Activated T-cell treated with anti-CD3 and anti-CD28 coated beads, Interleukin-2, amount 50 U/mL, for 4 hours (primary cell): ENCODE measurements around the gene SCAP. TPM values are rescaled to one million over a fixed set of nuclear protein-coding genes. Genes with fewer than 3 reads are reported as not detected.
"Not testable (repeated sequence)": the region's sequence is repeated elsewhere in the genome, so short reads cannot be mapped to it uniquely, and the experiment has no call there.

Source experiments
- ATAC-seq, 2 donors: fragments of 200-7000 bp; cut with Tn5 transposase; one replicate each; pipeline ENCODE4 v1.10.0; 2021
- DNase-seq: peaks from one replicate; pipeline ENCODE4 v3.0.0-alpha.2; 2020
- H3K27me3 Mint-ChIP-seq: one replicate; pipeline ENCODE4 v1.8.0; 2021; ENCODE audit warnings: low read depth, mixed read lengths
- H3K36me3 Mint-ChIP-seq: one replicate; pipeline ENCODE4 v1.8.0; 2022; ENCODE audit warnings: mixed read lengths; ENCODE audit not compliant: insufficient read depth
- H3K4me1 Mint-ChIP-seq: one replicate; pipeline ENCODE4 v1.8.0; 2021; ENCODE audit warnings: low read depth, mixed read lengths
- H3K4me3 Mint-ChIP-seq: one replicate; pipeline ENCODE4 v1.8.0; 2021; ENCODE audit warnings: mild to moderate bottlenecking, moderate library complexity, mixed read lengths
- H3K9me3 Mint-ChIP-seq: one replicate; pipeline ENCODE4 v1.8.0; 2021; ENCODE audit warnings: mixed read lengths
- total RNA-seq, 3 donors: library from RNA; stranded (reverse); gene quantifications; one replicate each; pipeline ENCODE4 v1.2.1, GENCODE V29; 2021

Gene SCAP
- total RNA-seq, 3 donors from 2014 or later = 71.8 to 91.5 (median 90.1) TPM

GRCh38 chr3:47468315-47468714 is 7.4 kb downstream of the SCAP start:
- H3K27me3 Mint-ChIP-seq, H3K9me3 Mint-ChIP-seq, H3K4me3 Mint-ChIP-seq, DNase-seq, ATAC-seq: not testable (repeated sequence)
- peaks cover 18% of the 10 kb centered on the region for H3K36me3 Mint-ChIP-seq
- peaks cover 30% of the 10 kb centered on the region for H3K4me1 Mint-ChIP-seq

DNA sequence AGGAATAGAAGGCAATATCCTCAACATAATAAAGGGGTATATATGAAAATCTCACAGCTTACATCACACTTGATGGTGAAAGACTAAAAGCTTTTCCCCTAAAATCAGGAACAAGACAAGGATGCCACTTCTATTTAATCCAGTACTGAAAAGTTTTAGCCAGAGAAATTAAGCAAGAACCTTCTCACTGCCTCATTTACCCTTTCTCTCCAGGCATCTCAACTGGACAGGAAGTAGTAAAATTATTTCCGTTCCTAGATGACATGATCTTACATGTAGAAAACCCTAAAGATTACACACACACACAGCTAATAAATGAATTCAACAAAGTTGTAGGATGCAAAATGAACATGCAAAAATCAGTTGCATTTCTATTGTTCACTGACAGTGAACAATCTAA is 11.2 kb downstream of the SCAP start:
- Mint-ChIP-seq H3K27me3 (no peaks in the 10 kb centered on the region), H3K9me3 (peaks cover 1% of the 10 kb centered on the region), H3K36me3 (peaks cover 25% of the 10 kb centered on the region), H3K4me1 (peaks cover 23% of the 10 kb centered on the region), H3K4me3 (no peak overlapping the region)
- ATAC-seq = no peak
- no peak for DNase-seq

- H3K27me3 Mint-ChIP-seq, H3K4me3 Mint-ChIP-seq, H3K9me3 Mint-ChIP-seq, ATAC-seq, DNase-seq: not testable (repeated sequence)
- Mint-ChIP-seq H3K36me3 (peaks cover 22% of the 10 kb centered on the region), H3K4me1 (peaks cover 28% of the 10 kb centered on the region)
These were observed 16.1 kb downstream of the SCAP start for GRCh38 chr3:47459534-47460085.

DNA sequence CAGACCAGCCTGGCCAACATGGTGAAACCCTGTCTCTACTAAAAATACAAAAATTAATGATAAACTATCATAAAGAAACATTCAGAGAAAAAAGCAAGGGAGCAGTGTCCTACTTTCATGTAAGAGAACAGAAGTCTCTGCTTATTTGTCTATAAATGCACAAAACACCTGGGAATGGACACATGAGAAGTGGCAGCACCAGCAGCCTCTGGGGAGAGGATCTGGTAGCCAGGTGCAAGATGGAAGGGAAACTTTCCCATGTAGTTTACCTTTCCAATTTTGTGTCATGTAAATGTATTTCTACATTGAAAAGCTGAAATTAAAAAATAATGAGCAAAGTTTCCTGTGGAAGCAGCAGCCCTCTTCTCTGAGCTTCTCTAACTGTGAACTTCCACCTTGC is 18.8 kb downstream of the SCAP start:
- no peaks in the 10 kb centered on the region for H3K27me3 Mint-ChIP-seq
- no peak for DNase-seq
- peaks cover 29% of the 10 kb centered on the region for H3K4me1 Mint-ChIP-seq
- peaks cover 7% of the 10 kb centered on the region for H3K9me3 Mint-ChIP-seq
- H3K36me3 Mint-ChIP-seq = peaks cover 14% of the 10 kb centered on the region
- H3K4me3 Mint-ChIP-seq = no peak overlapping the region
- ATAC-seq = no peak

- H3K36me3 Mint-ChIP-seq = peaks cover 16% of the 10 kb centered on the region
- no peak overlapping the region for H3K4me3 Mint-ChIP-seq
- H3K4me1 Mint-ChIP-seq = peaks cover 35% of the 10 kb centered on the region
- no peaks in the 10 kb centered on the region for H3K27me3 Mint-ChIP-seq
- DNase-seq = no peak
- ATAC-seq = no peak
- peaks cover 7% of the 10 kb centered on the region for H3K9me3 Mint-ChIP-seq
These were observed 19.8 kb downstream of the SCAP start for GRCh38 chr3:47455806-47456452.

DNA sequence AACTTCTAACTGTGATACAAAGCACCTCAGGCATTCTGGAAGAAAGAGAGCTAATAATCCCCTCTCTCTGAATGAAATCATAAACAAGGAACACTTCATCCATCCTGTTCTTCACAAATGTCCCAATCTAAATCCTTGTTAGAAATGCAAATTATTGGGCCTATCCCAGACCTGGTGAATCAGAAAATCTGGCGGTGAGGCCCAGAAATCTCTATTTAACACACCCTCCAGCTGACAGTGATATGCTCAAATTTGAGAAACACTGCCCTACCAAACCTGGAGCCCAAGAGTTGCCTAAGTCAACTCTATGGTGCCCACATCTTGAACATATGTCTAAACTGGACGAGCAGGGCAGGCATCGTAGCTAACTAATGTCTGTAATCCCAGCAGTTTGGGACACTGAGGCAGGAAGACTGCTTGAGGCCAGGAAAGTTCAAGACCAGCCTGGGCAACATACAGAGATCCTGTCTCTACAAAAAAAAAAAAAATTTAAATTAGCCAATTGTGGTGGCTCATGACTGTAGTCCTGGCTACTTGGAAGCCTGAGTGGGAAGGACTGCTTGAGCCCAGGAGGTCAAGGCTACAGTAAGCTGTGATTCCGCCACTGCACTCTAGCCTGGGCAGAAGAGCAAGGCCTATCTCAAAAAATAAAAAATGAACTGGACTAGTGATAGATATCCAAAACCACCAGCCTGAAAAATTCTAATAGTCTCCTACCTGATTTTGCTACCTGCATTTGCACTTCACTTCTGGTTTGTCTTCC is 23.1 kb downstream of the SCAP start:
- Mint-ChIP-seq H3K4me3 (no peak overlapping the region), H3K36me3 (peaks cover 18% of the 10 kb centered on the region), H3K27me3 (no peaks in the 10 kb centered on the region), H3K9me3 (no peaks in the 10 kb centered on the region), H3K4me1 (peaks cover 34% of the 10 kb centered on the region)
- DNase-seq (no peak), ATAC-seq (no peak)

DNA sequence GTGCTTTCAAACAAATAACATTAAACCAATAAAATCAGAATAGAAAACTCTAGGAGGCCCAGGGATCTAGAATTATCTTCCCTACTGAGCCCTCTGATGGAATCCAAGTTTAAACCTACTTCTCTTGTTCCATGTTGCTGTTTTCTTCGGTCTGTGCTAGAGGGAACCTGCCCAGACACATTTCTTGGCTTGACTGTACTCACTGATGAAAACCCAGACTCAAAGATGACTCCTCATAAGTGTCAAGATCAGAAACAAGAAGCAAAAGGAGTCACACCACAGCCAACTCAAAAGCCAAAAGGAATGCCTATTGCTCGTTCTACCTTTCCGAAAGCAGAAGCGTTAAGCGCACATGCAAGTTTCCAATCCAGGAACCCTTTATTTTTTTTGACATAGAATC is 31.6 kb downstream of the SCAP start:
- Mint-ChIP-seq H3K4me1 (peaks cover 6% of the 10 kb centered on the region), H3K9me3 (no peaks in the 10 kb centered on the region), H3K36me3 (peaks cover 27% of the 10 kb centered on the region), H3K27me3 (no peaks in the 10 kb centered on the region), H3K4me3 (no peak overlapping the region)
- DNase-seq = no peak
- no peak for ATAC-seq

DNA sequence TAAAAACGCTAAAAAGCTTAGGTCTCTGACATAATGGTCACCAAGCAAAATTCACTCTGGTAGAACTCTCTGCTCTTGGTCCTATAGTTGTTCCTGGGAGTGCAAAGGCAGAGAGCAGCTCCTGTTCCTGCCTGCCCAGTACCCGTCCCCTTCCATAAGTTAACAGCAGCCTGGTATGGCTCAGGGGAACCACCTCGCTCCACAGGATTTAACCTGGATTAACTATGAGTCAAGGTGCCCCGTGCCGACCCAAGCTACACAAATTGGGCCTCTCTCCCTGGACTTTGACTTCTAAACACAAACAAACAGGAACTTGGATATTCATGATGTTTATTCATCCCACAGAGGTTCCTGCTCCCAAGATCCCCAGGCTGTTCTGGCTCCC is 32.1 kb downstream of the SCAP start:
- H3K36me3 Mint-ChIP-seq = peaks cover 23% of the 10 kb centered on the region
- no peak overlapping the region for H3K4me3 Mint-ChIP-seq
- H3K9me3 Mint-ChIP-seq = no peaks in the 10 kb centered on the region
- H3K27me3 Mint-ChIP-seq = no peaks in the 10 kb centered on the region
- H3K4me1 Mint-ChIP-seq = peaks cover 6% of the 10 kb centered on the region
- DNase-seq (no peak), ATAC-seq (no peak)

- ATAC-seq = no peak
- H3K4me1 Mint-ChIP-seq = peaks cover 4% of the 10 kb centered on the region
- H3K27me3 Mint-ChIP-seq = no peaks in the 10 kb centered on the region
- DNase-seq = no peak
- no peak overlapping the region for H3K4me3 Mint-ChIP-seq
- H3K9me3 Mint-ChIP-seq = no peaks in the 10 kb centered on the region
- peaks cover 20% of the 10 kb centered on the region for H3K36me3 Mint-ChIP-seq
These were observed 33.8 kb downstream of the SCAP start for GRCh38 chr3:47441796-47442551.

DNA sequence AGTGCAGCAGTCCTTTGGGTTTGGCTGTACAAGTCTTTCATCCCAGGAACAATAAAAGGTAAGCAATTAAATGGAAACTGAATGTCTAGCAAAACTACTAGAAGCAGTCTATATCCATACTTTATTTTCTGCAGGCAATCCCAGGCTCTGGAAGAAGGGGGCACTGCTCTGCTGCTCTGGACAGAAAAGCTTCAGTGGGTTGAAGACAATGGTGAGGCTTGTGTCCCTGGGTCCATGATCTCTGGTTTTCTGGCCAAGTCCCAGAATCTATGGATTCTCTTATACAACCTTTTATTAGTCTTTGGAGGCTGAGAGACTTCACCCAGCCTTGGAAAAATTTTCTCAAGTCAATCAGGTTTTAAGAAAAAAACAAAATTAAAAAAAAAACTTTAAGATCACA is 35.6 kb downstream of the SCAP start:
- Mint-ChIP-seq H3K36me3 (peaks cover 24% of the 10 kb centered on the region), H3K4me1 (peaks cover 4% of the 10 kb centered on the region), H3K27me3 (no peaks in the 10 kb centered on the region), H3K9me3 (no peaks in the 10 kb centered on the region), H3K4me3 (no peak overlapping the region)
- DNase-seq (no peak), ATAC-seq (no peak)

DNA sequence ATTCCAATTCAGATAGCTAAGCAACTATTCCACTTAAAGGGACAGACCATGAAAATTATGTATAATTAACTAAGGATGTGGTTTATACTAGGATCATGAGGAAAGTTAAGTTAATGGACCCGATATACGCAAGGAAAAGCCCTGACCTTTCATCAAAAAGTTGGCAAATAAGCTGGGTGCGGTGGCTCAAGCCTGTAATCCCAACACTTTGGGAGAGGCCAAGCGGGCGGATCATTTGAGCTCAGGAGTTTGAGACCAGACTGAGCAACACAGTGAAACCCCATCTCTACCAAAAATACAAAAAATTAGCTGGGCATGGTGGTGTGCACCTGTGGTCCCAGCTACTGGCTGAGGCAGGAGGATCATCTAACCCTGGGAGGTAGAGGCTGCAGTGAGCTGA is 39.6 kb downstream of the SCAP start:
- H3K4me3 Mint-ChIP-seq = no peak overlapping the region
- H3K36me3 Mint-ChIP-seq = peaks cover 27% of the 10 kb centered on the region
- H3K4me1 Mint-ChIP-seq = no peaks in the 10 kb centered on the region
- no peaks in the 10 kb centered on the region for H3K9me3 Mint-ChIP-seq
- DNase-seq = no peak
- no peak for ATAC-seq
- H3K27me3 Mint-ChIP-seq = no peaks in the 10 kb centered on the region

DNA sequence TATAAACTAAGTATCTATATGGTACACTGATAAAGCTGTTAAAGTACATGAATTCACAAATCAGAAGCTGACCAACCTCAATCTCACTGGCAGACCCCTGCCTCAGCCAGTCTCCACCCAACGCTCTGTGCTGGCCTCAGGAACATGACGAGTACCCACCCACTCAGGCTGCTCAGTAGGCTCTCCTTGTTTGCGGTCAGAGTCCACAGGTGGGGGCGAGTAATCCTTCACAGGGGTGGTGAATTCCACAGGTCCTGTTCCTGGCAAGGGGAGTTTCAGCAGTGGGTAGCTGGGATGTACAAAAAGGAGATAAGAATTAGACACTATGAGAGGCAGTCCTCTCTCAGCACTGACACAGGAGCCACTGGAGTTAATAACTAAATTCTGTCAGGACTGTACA is 40.9 kb downstream of the SCAP start:
- no peak for DNase-seq
- Mint-ChIP-seq H3K4me3 (no peak overlapping the region), H3K9me3 (no peaks in the 10 kb centered on the region), H3K27me3 (no peaks in the 10 kb centered on the region), H3K4me1 (no peaks in the 10 kb centered on the region), H3K36me3 (peaks cover 30% of the 10 kb centered on the region)
- ATAC-seq = no peak

DNA sequence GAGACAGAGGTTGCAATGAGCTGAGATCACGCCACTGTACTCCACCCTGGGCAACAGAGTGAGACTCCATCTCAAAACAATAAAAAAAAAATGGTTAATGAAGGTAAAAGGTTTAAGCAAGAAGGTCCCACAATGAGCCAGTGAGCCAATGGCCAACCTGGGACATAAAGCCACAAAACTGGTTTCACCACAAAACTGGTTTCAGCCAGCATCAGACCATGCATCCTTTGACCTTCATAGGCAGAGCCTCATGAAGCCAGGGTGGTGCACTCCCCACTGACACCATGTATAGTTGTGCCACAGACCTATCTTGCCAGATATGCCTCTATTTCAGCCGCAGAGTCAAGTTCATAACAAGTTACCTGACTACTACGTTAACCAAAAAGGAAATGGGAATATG is 41.9 kb downstream of the SCAP start:
- Mint-ChIP-seq H3K36me3 (peaks cover 29% of the 10 kb centered on the region), H3K27me3 (no peaks in the 10 kb centered on the region), H3K9me3 (no peaks in the 10 kb centered on the region), H3K4me3 (no peak overlapping the region), H3K4me1 (no peaks in the 10 kb centered on the region)
- ATAC-seq (no peak), DNase-seq (no peak)

GRCh38 chr3:47432673-47433072 is 43.1 kb downstream of the SCAP start:
- Mint-ChIP-seq H3K27me3 (no peaks in the 10 kb centered on the region), H3K9me3 (no peaks in the 10 kb centered on the region), H3K4me1 (no peaks in the 10 kb centered on the region), H3K36me3 (peaks cover 30% of the 10 kb centered on the region), H3K4me3 (no peak overlapping the region)
- DNase-seq = no peak
- no peak for ATAC-seq
